SU-DHL-6 (cell line): ENCODE data around the gene FCN2.

Experiments
- CTCF ChIP-seq: fragments of 200-600 bp; sonication (generic); IDR thresholded peaks from one replicate; pipeline ENCODE4 v1.5.1; 2017; ENCODE audit warnings: antibody characterized with exemption, mild to moderate bottlenecking, low read length, moderate library complexity; ENCODE audit not compliant: insufficient read depth, poor library complexity, severe bottlenecking
- EZH2phosphoT487 ChIP-seq: fragments of 200-600 bp; sonication (generic), shearing (Covaris generic); conservative IDR thresholded peaks from 2 replicates; pipeline ENCODE4 v1.6.1; 2018; ENCODE audit warnings: mild to moderate bottlenecking, antibody characterized with exemption, low read length, moderate library complexity, mixed read lengths

- TF ChIP-seq CTCF (no peak), EZH2phosphoT487 (no peak)
Measured at GRCh38 chr9:134846187-134846586, 34.4 kb upstream of the FCN2 start.
